HepG2 (cell line): ENCODE measurements around the gene MYH9. TPM values are rescaled to one million over a fixed set of nuclear protein-coding genes. Genes with fewer than 3 reads are reported as not detected.

ENCODE experiments used
- ARID2 ChIP-seq: sonication (generic); formaldehyde crosslinking; IDR thresholded peaks from 2 replicates; pipeline ENCODE4 v1.8.1; 2022; ENCODE audit warnings: mild to moderate bottlenecking, missing genetic modification reagents, borderline replicate concordance
- FOXA3 ChIP-seq: IDR thresholded peaks from 2 replicates; pipeline ENCODE4 v1.6.1; 2016; ENCODE audit warnings: missing genetic modification reagents, missing compliant biosample characterization
- KAT7 ChIP-seq: IDR thresholded peaks from 2 replicates; pipeline ENCODE4 v1.6.1; 2018; ENCODE audit warnings: borderline replicate concordance, missing compliant biosample characterization
- KAT8 ChIP-seq: IDR thresholded peaks from 2 replicates; pipeline ENCODE4 v1.6.1; 2016; ENCODE audit warnings: missing genetic modification reagents, missing compliant biosample characterization
- NCOR1 ChIP-seq: fragments of 200-600 bp; sonication (generic); IDR thresholded peaks from 2 replicates; pipeline ENCODE4 v1.7.0; 2017; ENCODE audit warnings: antibody characterized with exemption, low read length, borderline replicate concordance
- NFYB ChIP-seq: sonication (generic); formaldehyde crosslinking; IDR thresholded peaks from 2 replicates; pipeline ENCODE4 v1.4.0; 2020; ENCODE audit warnings: missing genetic modification reagents
- RFX1 ChIP-seq: fragments of 450-650 bp; IDR thresholded peaks from 2 replicates; pipeline ENCODE4 v1.6.1; 2017
- RFX3 ChIP-seq: IDR thresholded peaks from 2 replicates; pipeline ENCODE4 v1.6.1; 2016; ENCODE audit warnings: missing biosample characterization, missing genetic modification reagents
- TCF7 ChIP-seq: sonication (generic); IDR thresholded peaks from 2 replicates; pipeline ENCODE4 v1.6.1; 2016; ENCODE audit warnings: antibody characterized with exemption, low read depth
- TCF7L2 ChIP-seq: IDR thresholded peaks from 2 replicates; pipeline ENCODE4 v1.6.1; 2011; ENCODE audit warnings: mild to moderate bottlenecking, low read depth, low read length, moderate library complexity
- ZFP37 ChIP-seq: sonication (generic); formaldehyde crosslinking; IDR thresholded peaks from 2 replicates; pipeline ENCODE4 v1.4.0; 2020; ENCODE audit warnings: missing genetic modification reagents, borderline replicate concordance
- ZIK1 ChIP-seq: sonication (generic); formaldehyde crosslinking; IDR thresholded peaks from 2 replicates; pipeline ENCODE4 v1.5.0; 2020; ENCODE audit warnings: mild to moderate bottlenecking, low read depth, missing genetic modification reagents, borderline replicate concordance
- ZNF335 ChIP-seq: sonication (generic); formaldehyde crosslinking; IDR thresholded peaks from 2 replicates; pipeline ENCODE4 v1.4.0; 2020; ENCODE audit warnings: missing genetic modification reagents
- ZNF570 ChIP-seq: sonication (generic); formaldehyde crosslinking; IDR thresholded peaks from 2 replicates; pipeline ENCODE4 v1.4.0; 2020; ENCODE audit warnings: mild to moderate bottlenecking, missing genetic modification reagents, borderline replicate concordance
- ZNF878 ChIP-seq: sonication (generic); formaldehyde crosslinking; IDR thresholded peaks from 2 replicates; pipeline ENCODE4 v1.8.1; 2023; ENCODE audit warnings: mild to moderate bottlenecking, missing genetic modification reagents, moderate library complexity
- polyA plus RNA-seq, 8 experiments: library from polyadenylated mRNA; depleted of rRNA in 3 of 8; stranded (reverse) in 7 of 8; unstranded in 1 of 8; fragments of >200 nt; fragmentation: Illumina TruSeq in 4 of 8; extraction: Trizol in 4 of 8; gene quantifications; 2 replicates each; pipeline versions ENCODE4 v1.2.1 to v1.2.3, GENCODE V29; 2011 to 2016; ENCODE audit warnings: low read depth in 4 of 8, missing spikeins in 1 of 8, mixed read lengths in 1 of 8; ENCODE audit not compliant: insufficient read depth in 1 of 8
- total RNA-seq, 5 experiments: library from RNA; depleted of rRNA; stranded (reverse); fragments of >200 nt; fragmentation: Illumina TruSeq; extraction: Trizol; gene quantifications; 2 replicates each; pipeline ENCODE4 v1.2.3, GENCODE V29; 2016; ENCODE audit warnings: low read depth in 1 of 5
- TF ChIP-seq, protein P1 (sequence below): sonication (generic); formaldehyde crosslinking; IDR thresholded peaks from 2 replicates; pipeline ENCODE4 v1.4.0; 2020; ENCODE audit warnings: missing genetic modification reagents
- TF ChIP-seq, protein P2 (sequence below): IDR thresholded peaks from 2 replicates; pipeline ENCODE4 v1.6.1; 2016; ENCODE audit warnings: low read depth, borderline replicate concordance
- TF ChIP-seq, protein P3 (sequence below): sonication (generic); formaldehyde crosslinking; IDR thresholded peaks from 2 replicates; pipeline ENCODE4 v1.4.0; 2020; ENCODE audit warnings: missing genetic modification reagents, mild to moderate bottlenecking, borderline replicate concordance
- TF ChIP-seq, protein P4 (sequence below): sonication (generic); formaldehyde crosslinking; IDR thresholded peaks from 2 replicates; pipeline ENCODE4 v1.8.1; 2023; ENCODE audit warnings: missing genetic modification reagents, mild to moderate bottlenecking, borderline replicate concordance
- TF ChIP-seq, protein P5 (sequence below): sonication (generic); formaldehyde crosslinking; IDR thresholded peaks from 2 replicates; pipeline ENCODE4 v1.4.0; 2020; ENCODE audit warnings: missing genetic modification reagents, borderline replicate concordance

The MYH9 gene
- total and polyA plus RNA-seq, 2 of the 13 experiments (the other 11 are each of a cell fraction or from before 2014, with no cell fraction given), result 50.7 to 98.5 TPM

DNA sequence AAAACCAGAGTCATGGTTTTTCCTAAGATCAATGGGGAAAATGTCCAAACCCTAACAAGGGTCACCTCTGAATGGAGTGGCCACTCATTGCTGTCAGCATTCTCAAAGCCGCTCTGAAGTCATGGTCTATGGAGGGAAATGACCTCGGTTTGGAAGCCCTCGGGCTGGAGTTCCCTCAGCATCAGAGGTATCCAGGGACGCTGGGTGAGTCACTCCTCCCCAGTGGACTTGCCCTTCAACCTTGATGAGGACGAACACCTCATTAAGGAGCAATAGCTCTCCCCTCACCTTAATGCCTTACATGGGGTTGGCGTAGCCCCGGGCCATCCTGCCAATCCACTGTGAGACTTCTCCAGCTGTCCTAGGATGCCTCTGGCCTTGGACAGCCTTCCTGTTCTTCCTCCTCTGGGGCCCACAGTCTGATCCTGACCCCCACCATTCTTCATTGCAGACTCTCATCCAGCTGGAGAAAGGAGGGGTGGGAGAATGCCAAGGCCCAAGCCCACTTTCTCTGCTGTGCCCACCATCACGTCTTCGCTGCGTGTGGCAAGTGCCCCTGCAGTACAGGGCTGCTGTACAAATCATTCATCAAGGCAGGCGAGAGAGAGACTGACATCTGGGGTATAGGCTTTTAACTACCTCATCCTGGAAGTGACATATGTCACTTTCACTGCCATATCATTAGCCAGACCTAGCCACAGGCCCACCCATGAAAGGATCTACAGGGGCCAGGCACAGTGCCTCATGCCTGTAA is 25.4 kb upstream of the MYH9 start (continued):
- TF ChIP-seq RFX3 (CRISPR knock-in tag) (peak; percentile 72), NFYB (no peak), ZFP37 (CRISPR knock-in tag) (no peak), KAT7 (CRISPR knock-in tag) (no peak), TCF7L2 (no peak), TCF7 (peak; percentile 70), RFX1 (peak; percentile 39; the same call in 1 of the 2 replicates), ARID2 (CRISPR knock-in tag) (no peak), ZNF570 (CRISPR knock-in tag) (no peak), ZIK1 (CRISPR knock-in tag) (no peak), ZNF335 (0 out of 2 replicates have a peak, but pooled peaks have one; percentile 25), FOXA3 (no peak; the same call in 1 of the 2 replicates), KAT8 (CRISPR knock-in tag) (peak; percentile 32; the same call in 1 of the 2 replicates), ZNF878 (CRISPR knock-in tag) (no peak), NCOR1 (no peak)
- TF ChIP-seq, protein P1, sequence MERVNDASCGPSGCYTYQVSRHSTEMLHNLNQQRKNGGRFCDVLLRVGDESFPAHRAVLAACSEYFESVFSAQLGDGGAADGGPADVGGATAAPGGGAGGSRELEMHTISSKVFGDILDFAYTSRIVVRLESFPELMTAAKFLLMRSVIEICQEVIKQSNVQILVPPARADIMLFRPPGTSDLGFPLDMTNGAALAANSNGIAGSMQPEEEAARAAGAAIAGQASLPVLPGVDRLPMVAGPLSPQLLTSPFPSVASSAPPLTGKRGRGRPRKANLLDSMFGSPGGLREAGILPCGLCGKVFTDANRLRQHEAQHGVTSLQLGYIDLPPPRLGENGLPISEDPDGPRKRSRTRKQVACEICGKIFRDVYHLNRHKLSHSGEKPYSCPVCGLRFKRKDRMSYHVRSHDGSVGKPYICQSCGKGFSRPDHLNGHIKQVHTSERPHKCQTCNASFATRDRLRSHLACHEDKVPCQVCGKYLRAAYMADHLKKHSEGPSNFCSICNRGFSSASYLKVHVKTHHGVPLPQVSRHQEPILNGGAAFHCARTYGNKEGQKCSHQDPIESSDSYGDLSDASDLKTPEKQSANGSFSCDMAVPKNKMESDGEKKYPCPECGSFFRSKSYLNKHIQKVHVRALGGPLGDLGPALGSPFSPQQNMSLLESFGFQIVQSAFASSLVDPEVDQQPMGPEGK (CRISPR knock-in tag), result no peak
- TF ChIP-seq, protein P2, sequence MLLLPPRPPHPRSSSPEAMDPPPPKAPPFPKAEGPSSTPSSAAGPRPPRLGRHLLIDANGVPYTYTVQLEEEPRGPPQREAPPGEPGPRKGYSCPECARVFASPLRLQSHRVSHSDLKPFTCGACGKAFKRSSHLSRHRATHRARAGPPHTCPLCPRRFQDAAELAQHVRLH (CRISPR knock-in tag), result no peak
- TF ChIP-seq, protein P3, sequence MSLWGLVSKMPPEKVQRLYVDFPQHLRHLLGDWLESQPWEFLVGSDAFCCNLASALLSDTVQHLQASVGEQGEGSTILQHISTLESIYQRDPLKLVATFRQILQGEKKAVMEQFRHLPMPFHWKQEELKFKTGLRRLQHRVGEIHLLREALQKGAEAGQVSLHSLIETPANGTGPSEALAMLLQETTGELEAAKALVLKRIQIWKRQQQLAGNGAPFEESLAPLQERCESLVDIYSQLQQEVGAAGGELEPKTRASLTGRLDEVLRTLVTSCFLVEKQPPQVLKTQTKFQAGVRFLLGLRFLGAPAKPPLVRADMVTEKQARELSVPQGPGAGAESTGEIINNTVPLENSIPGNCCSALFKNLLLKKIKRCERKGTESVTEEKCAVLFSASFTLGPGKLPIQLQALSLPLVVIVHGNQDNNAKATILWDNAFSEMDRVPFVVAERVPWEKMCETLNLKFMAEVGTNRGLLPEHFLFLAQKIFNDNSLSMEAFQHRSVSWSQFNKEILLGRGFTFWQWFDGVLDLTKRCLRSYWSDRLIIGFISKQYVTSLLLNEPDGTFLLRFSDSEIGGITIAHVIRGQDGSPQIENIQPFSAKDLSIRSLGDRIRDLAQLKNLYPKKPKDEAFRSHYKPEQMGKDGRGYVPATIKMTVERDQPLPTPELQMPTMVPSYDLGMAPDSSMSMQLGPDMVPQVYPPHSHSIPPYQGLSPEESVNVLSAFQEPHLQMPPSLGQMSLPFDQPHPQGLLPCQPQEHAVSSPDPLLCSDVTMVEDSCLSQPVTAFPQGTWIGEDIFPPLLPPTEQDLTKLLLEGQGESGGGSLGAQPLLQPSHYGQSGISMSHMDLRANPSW (CRISPR knock-in tag), result no peak
- TF ChIP-seq, protein P4, sequence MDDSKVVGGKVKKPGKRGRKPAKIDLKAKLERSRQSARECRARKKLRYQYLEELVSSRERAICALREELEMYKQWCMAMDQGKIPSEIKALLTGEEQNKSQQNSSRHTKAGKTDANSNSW, result no peak
- TF ChIP-seq, protein P5, sequence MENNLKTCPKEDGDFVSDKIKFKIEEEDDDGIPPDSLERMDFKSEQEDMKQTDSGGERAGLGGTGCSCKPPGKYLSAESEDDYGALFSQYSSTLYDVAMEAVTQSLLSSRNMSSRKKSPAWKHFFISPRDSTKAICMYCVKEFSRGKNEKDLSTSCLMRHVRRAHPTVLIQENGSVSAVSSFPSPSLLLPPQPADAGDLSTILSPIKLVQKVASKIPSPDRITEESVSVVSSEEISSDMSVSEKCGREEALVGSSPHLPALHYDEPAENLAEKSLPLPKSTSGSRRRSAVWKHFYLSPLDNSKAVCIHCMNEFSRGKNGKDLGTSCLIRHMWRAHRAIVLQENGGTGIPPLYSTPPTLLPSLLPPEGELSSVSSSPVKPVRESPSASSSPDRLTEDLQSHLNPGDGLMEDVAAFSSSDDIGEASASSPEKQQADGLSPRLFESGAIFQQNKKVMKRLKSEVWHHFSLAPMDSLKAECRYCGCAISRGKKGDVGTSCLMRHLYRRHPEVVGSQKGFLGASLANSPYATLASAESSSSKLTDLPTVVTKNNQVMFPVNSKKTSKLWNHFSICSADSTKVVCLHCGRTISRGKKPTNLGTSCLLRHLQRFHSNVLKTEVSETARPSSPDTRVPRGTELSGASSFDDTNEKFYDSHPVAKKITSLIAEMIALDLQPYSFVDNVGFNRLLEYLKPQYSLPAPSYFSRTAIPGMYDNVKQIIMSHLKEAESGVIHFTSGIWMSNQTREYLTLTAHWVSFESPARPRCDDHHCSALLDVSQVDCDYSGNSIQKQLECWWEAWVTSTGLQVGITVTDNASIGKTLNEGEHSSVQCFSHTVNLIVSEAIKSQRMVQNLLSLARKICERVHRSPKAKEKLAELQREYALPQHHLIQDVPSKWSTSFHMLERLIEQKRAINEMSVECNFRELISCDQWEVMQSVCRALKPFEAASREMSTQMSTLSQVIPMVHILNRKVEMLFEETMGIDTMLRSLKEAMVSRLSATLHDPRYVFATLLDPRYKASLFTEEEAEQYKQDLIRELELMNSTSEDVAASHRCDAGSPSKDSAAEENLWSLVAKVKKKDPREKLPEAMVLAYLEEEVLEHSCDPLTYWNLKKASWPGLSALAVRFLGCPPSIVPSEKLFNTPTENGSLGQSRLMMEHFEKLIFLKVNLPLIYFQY (CRISPR knock-in tag), result no peak
